Suprapubic skin (tissue), 4 donors: Measurements from ENCODE around the gene KLHL14. TPM values are rescaled to one million over a fixed set of nuclear protein-coding genes. Genes with fewer than 3 reads are reported as not detected.

ENCODE experiments used
- DNase-seq, 2 donors: peaks; one replicate each; pipeline ENCODE4 v3.0.0-alpha.2; 2019; ENCODE audit warnings: low spot score in 2 of 2
- H3K27ac ChIP-seq: fragments of 200-600 bp; sonication (generic); one replicate; pipeline ENCODE4 v1.5.1; 2019
- H3K27me3 ChIP-seq: fragments of 200-600 bp; sonication (generic); one replicate; pipeline ENCODE4 v1.5.1; 2019
- H3K36me3 ChIP-seq: fragments of 200-600 bp; sonication (generic); one replicate; pipeline ENCODE4 v1.5.1; 2019
- H3K4me1 ChIP-seq: fragments of 200-600 bp; sonication (generic); one replicate; pipeline ENCODE4 v1.5.1; 2019
- H3K4me3 ChIP-seq: fragments of 200-600 bp; sonication (generic); one replicate; pipeline ENCODE4 v1.5.1; 2019; ENCODE audit warnings: mild to moderate bottlenecking
- H3K9me3 ChIP-seq: fragments of 200-600 bp; sonication (generic); one replicate; pipeline ENCODE4 v1.5.1; 2019
- EP300 ChIP-seq: sonication (generic); formaldehyde crosslinking; IDR thresholded peaks from one replicate; pipeline ENCODE4 v1.6.1; 2017; ENCODE audit warnings: antibody characterized with exemption
- POLR2A ChIP-seq, 2 donors: fragments of 450-650 bp; IDR thresholded peaks; one replicate each; pipeline ENCODE4 v1.6.1; 2017; ENCODE audit warnings: antibody characterized with exemption in 2 of 2, mild to moderate bottlenecking in 2 of 2, moderate library complexity in 2 of 2
- POLR2AphosphoS5 ChIP-seq, 3 donors: sonication (generic); formaldehyde crosslinking; IDR thresholded peaks; one replicate each; pipeline ENCODE4 v1.6.1; 2017; ENCODE audit warnings: antibody characterized with exemption in 3 of 3
- WGBS: methylation state at CpG from one replicate; pipeline ENCODE4 v1.1.5; 2018; 5-methylcytosine and 5-hydroxymethylcytosine counted together
- total RNA-seq, 4 donors: library from RNA; depleted of rRNA; stranded (reverse); fragments of >200 nt; gene quantifications; one replicate each; pipeline ENCODE4 v1.1.0, GENCODE V29; 2016
- TF ChIP-seq, protein P1 (sequence below), 2 donors: fragments of 200-600 bp in 1 of 2; fragments of 450-650 bp in 1 of 2; sonication (generic) in 1 of 2; IDR thresholded peaks; one replicate each; pipeline ENCODE4 v1.5.1; 2016 to 2019; ENCODE audit warnings: antibody characterized with exemption in 2 of 2, mild to moderate bottlenecking in 1 of 2, moderate library complexity in 1 of 2

KLHL14 gene
- total RNA-seq, 4 donors from 2014 or later, result 0.13 to 0.24 TPM; not detected in 2

DNA sequence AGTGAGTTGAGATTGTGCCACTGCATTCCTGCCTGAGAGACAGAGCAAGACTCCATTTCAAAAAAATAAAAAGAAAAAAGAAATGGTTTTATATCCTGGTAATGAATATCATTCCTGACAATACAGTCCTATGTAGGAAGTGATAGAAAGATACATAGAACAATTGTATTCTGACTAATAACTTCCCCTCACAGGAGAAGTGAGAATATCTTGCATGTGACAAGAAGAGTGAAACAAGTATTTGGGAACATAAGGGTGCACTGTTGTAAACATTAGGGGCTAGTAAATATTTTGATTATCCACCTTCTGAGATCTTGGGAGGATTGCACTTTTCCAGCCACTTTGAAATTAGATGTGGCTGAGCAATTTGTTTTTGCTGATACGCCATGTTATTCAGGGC is 40.7 kb downstream of the KLHL14 start:
- H3K27me3 ChIP-seq, result no peaks in the 10 kb centered on the region
- H3K36me3 ChIP-seq, result no peaks in the 10 kb centered on the region
- H3K9me3 ChIP-seq, result no peaks in the 10 kb centered on the region
- H3K4me1 ChIP-seq, result no peaks in the 10 kb centered on the region
- TF ChIP-seq, protein P1, sequence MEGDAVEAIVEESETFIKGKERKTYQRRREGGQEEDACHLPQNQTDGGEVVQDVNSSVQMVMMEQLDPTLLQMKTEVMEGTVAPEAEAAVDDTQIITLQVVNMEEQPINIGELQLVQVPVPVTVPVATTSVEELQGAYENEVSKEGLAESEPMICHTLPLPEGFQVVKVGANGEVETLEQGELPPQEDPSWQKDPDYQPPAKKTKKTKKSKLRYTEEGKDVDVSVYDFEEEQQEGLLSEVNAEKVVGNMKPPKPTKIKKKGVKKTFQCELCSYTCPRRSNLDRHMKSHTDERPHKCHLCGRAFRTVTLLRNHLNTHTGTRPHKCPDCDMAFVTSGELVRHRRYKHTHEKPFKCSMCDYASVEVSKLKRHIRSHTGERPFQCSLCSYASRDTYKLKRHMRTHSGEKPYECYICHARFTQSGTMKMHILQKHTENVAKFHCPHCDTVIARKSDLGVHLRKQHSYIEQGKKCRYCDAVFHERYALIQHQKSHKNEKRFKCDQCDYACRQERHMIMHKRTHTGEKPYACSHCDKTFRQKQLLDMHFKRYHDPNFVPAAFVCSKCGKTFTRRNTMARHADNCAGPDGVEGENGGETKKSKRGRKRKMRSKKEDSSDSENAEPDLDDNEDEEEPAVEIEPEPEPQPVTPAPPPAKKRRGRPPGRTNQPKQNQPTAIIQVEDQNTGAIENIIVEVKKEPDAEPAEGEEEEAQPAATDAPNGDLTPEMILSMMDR (IDR thresholded peaks at IDR 0.05), result no peak
- no peak for TF ChIP-seq POLR2AphosphoS5 (IDR thresholded peaks at IDR 0.05)
- TF ChIP-seq EP300, result no peak
- TF ChIP-seq POLR2A (IDR thresholded peaks at IDR 0.05), result no peak
- H3K4me3 ChIP-seq, result no peak overlapping the region
- WGBS, result 100% methylated on average over 1 of the region's 1 CpG
- H3K27ac ChIP-seq, result no peak overlapping the region
- no peak for DNase-seq

DNA sequence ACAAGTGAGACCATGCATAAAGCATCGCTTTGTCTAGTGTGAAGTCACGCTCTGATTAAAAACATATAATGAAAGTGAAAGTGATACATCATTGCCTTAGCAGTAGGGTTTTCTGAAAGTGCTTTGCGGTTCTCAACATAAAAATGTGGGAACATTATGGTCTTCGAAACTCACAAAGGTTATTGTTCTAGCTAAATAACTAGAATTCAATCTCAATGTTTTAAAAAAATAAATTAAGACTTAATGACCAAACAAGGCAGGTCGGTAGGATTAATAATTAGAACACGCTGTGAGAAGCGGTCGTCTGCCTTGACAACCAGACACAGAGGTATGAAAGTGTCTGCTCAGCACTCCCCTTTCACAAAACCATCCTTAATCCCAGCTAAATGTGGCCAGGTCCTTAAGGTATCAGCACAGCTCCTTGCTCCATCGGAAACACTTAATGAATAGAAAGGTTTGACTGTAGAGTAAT is 42.2 kb downstream of the KLHL14 start:
- DNase-seq, result no peak
- WGBS, result 28% methylated on average over 9 of the region's 9 CpGs

DNA sequence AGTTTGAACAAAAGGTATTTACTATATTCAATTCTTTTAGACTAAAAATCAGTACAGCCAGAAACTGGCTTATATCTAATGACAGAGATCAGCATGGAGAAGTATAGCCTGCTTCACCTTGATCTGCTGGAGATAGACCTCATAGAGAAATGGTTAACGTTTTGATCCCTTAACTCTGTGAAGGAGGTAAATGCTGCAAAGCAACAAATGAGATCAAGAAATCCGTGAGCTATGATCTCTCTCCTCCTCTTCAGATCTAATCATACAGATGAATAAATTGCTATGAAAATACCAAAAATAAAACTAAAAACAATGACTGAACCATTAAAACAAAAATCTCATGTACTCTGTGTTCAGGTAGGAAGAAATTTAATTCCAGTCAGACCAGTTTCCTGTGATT is 42.8 kb downstream of the KLHL14 start:
- Histone ChIP-seq H3K27ac (no peak overlapping the region), H3K36me3 (no peaks in the 10 kb centered on the region), H3K4me1 (no peaks in the 10 kb centered on the region), H3K27me3 (no peaks in the 10 kb centered on the region), H3K9me3 (no peaks in the 10 kb centered on the region), H3K4me3 (peak overlapping the region; percentile 45)
- no peak for TF ChIP-seq POLR2AphosphoS5 (IDR thresholded peaks at IDR 0.05)
- TF ChIP-seq POLR2A (IDR thresholded peaks at IDR 0.05), result no peak
- TF ChIP-seq, protein P1 (IDR thresholded peaks at IDR 0.05), result no peak
- no peak for TF ChIP-seq EP300
- WGBS, result 15% methylated on average over 2 of the region's 2 CpGs
- no peak for DNase-seq

More for the DNA sequence above, 42.2 kb downstream of the KLHL14 start:
- H3K9me3 ChIP-seq, result no peaks in the 10 kb centered on the region
- H3K27ac ChIP-seq, result no peak overlapping the region
- no peaks in the 10 kb centered on the region for H3K4me1 ChIP-seq
- H3K4me3 ChIP-seq, result peak overlapping the region; percentile 45
- no peaks in the 10 kb centered on the region for H3K27me3 ChIP-seq
- H3K36me3 ChIP-seq, result no peaks in the 10 kb centered on the region
- TF ChIP-seq POLR2A (IDR thresholded peaks at IDR 0.05) (no peak), EP300 (no peak), POLR2AphosphoS5 (IDR thresholded peaks at IDR 0.05) (no peak)
- TF ChIP-seq, protein P1 (IDR thresholded peaks at IDR 0.05), result no peak

DNA sequence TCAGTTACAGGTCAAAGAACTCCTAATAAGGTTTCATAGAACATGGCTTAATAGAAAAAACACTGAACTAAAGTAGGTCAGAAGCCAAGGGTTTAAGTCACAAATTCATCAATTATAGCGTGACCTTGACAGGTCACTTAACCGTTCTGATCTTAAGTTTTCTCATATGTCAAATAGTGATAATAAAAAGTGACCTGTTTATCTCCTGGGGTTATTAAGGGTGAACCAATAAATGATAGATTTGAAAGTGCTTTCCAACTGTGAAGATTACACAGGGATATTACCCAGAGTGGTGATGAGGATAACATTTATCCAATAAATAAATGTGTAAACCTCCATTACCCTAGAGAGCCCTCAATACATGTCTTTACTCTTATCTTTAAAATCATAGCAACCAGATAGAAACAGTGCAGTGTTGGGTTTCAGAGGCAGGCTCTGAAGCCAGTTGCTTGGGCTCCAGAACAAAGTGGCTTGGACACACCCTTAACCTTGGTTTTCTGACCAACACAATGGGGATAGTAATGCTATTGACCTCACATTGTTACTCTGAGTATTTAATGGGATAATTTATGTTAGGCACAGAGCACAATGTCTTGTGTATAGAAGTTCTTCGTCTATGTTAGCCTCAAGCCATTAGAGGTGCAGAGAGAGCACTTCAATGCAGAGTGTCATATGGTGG is 48.6 kb downstream of the KLHL14 start:
- TF ChIP-seq EP300 (no peak), POLR2A (IDR thresholded peaks at IDR 0.05) (no peak), POLR2AphosphoS5 (IDR thresholded peaks at IDR 0.05) (no peak)
- TF ChIP-seq, protein P1 (IDR thresholded peaks at IDR 0.05), result no peak

DNA sequence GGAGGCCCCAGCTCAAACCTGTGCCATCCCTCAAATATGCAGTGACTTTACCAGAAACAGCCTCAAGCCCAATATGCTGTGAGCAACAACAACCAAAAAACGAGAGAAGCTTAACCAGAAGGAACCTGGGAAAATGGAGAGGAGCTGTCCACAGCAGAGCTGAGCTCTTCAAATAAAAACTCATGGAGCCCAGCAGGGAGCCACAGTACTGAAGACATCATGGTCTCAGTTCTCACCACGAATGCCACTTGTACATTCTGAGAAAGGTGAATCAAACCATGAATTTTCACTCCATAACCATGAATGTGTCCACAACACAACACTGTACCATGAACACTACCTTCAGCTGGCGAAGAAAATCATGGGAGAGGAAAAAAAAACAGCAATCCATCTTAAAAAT is 50.5 kb downstream of the KLHL14 start:
- Histone ChIP-seq H3K9me3 (no peaks in the 10 kb centered on the region), H3K36me3 (no peaks in the 10 kb centered on the region), H3K27me3 (no peaks in the 10 kb centered on the region), H3K4me3 (no peak overlapping the region), H3K4me1 (no peaks in the 10 kb centered on the region), H3K27ac (no peak overlapping the region)
- no peak for TF ChIP-seq POLR2AphosphoS5 (IDR thresholded peaks at IDR 0.05)
- TF ChIP-seq EP300, result no peak
- TF ChIP-seq, protein P1 (IDR thresholded peaks at IDR 0.05), result no peak
- DNase-seq, result no peak
- 72% methylated on average over 3 of the region's 3 CpGs for WGBS

More for the DNA sequence above, 48.6 kb downstream of the KLHL14 start:
- H3K9me3 ChIP-seq, result no peaks in the 10 kb centered on the region
- H3K27me3 ChIP-seq, result no peaks in the 10 kb centered on the region
- no peaks in the 10 kb centered on the region for H3K4me1 ChIP-seq
- 54% methylated on average over 3 of the region's 3 CpGs for WGBS
- H3K27ac ChIP-seq, result no peak overlapping the region
- no peak overlapping the region for H3K4me3 ChIP-seq
- no peaks in the 10 kb centered on the region for H3K36me3 ChIP-seq
- DNase-seq, result no peak
